Activated CD4-positive, alpha-beta T cell treated with anti-CD3 and anti-CD28 coated beads, Interleukin-2, amount 50 U/mL, for 1 hour (primary cell): ENCODE measurements around the gene FGD6.
"Not testable (repeated sequence)": the region's sequence is repeated elsewhere in the genome, so short reads cannot be mapped to it uniquely, and the experiment has no call there.

Experiments used
- DNase-seq: peaks from one replicate; pipeline ENCODE4 v3.0.0-alpha.2; 2020

Gene FGD6

DNA sequence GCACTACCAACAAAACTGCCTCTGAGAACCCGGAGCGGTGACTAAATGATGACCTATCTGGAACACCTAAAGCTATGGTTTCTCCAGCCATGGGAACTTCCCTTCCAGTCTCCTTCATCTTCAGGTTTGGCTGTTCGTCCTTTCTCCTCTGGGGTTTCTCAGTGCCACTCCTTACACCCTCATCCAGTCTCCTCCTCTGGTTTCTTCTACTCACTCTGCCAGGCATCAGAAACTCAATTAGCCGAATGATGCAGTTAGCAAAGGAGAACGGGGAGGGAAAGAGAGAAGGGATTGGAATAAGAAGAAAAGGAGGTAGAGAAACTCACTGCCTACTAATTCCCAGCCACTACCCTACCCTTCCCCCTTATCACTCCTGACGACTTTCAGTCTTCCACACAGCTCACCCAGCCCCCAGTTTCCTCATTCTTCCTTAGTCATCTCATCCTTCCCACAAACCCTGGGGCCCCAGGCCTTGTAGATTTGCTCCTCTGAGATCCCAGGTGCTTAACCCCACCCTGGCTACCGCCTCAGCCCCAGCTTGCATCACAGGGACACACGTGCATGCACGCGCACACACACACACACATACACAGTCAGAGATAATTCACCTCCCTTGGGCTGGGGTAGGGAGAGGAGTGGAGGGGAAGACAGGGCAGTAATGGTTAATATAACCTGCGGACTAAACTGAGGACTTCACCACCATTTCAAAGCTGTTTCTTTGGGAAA, 13.0 kb downstream of the FGD6 start:
- no peak for DNase-seq

GRCh38 chr12:95203487-95204030, 13.7 kb downstream of the FGD6 start:
- DNase-seq, result no peak

- DNase-seq, result no peak
Observed at GRCh38 chr12:95202691-95203486, 14.4 kb downstream of the FGD6 start.

GRCh38 chr12:95201056-95201670, 16.1 kb downstream of the FGD6 start:
- DNase-seq, result no peak

- no peak for DNase-seq
Observed at GRCh38 chr12:95200128-95200894, 17.0 kb downstream of the FGD6 start.

- DNase-seq, result no peak
Observed at GRCh38 chr12:95198914-95199313, 18.4 kb downstream of the FGD6 start.

GRCh38 chr12:95197636-95198035, 19.6 kb downstream of the FGD6 start:
- DNase-seq, result no peak

DNA sequence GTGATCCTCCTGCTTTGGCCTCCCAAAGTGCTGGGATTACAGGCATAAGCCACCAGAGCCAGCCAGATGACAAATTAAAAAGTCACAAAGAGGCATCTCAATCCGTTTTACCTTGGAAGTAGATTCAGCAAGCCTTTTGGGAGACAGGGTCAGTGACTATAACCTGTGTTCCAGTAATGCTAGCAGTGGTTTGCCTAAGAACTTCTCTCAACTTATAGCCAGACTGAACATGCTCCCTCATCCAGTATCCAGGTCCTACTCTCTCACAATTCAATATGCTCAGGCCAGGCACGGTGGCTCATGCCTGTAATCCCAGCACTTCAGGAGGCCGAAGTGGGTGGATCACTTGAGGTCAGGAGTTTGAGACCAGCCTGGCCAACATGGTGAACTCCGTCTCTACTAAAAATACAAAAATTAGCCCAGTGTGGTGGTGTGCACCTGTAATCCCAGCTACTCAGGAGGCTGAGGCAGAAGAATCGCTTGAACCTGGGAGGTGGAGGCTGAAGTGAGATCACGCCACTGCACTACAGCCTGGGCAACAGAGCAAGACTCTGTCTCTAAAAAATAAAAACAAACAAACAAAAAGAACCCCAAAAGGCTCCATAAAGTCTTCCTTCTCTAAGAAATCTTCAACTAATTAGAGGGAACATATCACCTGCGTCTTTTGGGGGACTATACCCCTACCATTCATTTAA, 20.2 kb downstream of the FGD6 start:
- DNase-seq, result not testable (repeated sequence)

- DNase-seq, result no peak
Observed at GRCh38 chr12:95195122-95195521, 22.1 kb downstream of the FGD6 start.

- no peak for DNase-seq
Observed at GRCh38 chr12:95193139-95193538, 24.1 kb downstream of the FGD6 start.

GRCh38 chr12:95192271-95192670, 25.0 kb downstream of the FGD6 start:
- DNase-seq, result no peak

DNA sequence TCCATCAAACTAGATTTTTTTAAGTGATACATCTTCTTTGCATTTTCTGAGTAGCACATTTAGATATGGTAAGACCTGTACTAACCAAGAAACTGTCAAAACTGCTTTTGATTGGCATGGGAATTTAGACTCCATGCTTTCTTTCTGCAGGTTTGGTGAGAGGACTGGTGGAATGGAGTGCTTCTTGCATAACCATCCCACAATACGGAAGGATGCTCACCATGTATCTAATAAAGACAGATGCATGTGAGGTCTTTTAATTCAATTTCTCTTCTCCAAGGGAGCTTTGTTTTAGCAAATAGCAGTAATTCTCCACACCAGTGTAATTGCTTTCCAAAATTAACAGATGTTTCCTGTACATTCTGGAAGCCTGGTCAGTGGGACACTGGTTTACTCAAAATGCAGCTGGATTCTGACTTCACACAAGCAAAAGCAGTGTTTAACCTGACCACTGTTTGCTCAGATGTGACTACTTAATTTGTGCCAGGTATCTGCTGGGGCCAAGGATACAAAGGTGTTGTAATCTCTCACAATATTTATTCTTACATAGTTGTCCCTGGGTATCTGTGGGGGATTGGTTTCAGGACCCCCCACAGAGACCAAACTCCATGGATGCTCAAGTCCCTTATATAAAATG, 26.1 kb downstream of the FGD6 start:
- no peak for DNase-seq

DNA sequence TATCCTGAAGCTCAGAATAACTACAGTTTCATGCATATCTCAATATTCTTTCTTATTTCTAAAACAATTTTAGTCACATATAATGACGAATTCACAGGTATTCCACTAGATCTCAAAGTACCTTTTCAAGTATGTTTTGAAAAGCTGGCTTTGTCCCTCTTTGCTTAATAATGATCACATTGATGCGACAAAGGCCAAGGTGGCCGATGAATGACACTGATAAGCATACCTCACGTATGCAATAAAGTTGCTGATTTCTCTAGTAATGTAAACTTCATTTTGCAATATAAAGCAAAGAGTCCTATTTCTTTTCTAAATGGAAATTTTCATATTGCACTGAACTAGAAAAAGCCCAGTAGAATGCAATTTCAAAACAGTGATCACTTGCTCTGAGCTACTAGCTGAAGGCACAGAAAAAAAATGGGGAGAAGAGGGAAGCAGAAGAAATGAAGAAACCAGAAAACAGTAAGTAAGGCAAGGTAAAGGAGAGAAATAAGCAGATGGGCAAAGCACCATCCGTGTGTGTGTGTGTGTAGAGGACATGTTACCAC, 29.3 kb downstream of the FGD6 start:
- DNase-seq, result no peak

DNA sequence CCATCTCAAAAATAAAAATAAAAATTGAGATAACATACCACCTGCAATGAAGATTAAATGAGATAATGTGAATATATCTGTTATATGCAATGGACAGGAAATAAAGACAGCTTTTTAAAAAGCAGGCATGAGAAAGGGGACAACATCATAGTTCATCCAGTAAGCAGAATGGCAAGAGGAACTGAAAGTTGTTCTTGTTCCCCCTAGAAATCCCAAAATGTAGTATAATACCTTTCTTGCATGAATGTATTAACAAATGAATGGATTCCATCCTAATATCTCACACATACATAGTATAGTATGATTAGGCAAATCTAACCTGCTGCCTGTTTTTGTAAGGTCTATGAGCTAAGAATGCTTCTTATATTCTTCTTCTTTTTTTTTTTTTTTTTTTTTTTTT, 31.4 kb downstream of the FGD6 start:
- DNase-seq, result no peak

DNA sequence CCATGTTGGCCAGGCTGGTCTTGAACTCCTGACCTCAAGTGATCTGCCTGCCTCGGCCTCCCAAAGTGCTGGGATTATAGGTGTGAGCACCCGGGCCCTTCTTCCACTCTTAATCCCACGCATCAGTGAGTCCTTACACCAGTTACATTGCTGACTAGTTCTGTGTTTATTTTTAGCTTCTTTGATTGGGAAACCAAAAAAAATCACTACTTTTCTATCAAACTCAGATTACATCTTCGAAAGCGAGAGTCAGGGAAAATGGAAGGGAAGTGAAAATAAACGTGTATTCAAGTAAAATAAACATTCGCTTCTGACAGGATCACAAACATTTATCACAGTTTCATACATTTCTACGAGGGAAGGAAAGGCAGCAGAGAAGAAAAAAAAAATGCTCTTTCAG, 32.2 kb downstream of the FGD6 start:
- DNase-seq, result no peak

DNA sequence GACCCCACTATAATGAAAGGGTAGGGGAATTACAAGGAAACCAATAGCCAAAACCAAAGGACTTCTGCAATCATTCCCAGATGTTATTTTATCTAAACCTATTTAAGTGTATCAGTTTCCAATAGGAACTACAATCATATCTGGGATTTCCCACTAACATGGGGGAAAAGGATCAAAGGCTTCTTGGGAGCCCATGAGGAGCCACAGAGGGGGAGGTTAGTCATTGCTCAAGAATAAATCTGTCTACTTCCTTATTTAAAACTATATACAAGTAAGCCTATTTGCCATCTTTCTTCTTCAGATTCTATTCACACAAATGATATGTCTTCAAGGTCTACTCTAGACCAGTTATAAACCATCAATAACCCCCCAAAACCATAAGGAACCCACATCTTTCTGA, 33.1 kb downstream of the FGD6 start:
- no peak for DNase-seq

DNA sequence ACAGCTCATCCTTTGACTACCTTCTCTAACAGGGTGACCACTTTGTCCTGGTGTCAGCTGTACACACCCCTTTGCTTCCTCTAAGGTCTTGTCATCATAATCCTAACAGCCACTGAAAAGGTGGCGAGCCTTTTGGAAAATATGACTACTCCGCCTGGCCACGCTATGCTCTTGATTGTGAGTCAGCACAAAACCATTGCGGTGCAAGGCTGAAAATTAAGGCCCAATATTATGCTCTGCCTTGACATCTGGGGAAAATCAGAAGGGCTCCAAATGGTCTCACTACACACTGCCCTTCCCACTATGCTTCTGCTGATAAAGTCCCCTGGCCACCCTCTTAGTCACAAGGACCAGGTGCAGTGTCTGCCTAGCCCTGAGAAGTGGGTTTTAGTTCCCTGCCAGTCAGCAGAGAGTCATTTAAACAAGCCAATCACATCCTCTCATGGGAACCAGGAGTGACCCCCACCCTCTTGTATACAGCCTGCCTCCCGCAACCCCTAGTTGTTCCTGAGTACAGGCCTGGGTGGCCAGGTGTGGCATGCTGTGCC, 34.3 kb downstream of the FGD6 start:
- no peak for DNase-seq

- no peak for DNase-seq
Observed at GRCh38 chr12:95181103-95181502, 36.2 kb downstream of the FGD6 start.

- DNase-seq, result no peak
Observed at GRCh38 chr12:95179011-95179410, 38.3 kb downstream of the FGD6 start.

- DNase-seq, result no peak
Observed at GRCh38 chr12:95178136-95178535, 39.1 kb downstream of the FGD6 start.

DNA sequence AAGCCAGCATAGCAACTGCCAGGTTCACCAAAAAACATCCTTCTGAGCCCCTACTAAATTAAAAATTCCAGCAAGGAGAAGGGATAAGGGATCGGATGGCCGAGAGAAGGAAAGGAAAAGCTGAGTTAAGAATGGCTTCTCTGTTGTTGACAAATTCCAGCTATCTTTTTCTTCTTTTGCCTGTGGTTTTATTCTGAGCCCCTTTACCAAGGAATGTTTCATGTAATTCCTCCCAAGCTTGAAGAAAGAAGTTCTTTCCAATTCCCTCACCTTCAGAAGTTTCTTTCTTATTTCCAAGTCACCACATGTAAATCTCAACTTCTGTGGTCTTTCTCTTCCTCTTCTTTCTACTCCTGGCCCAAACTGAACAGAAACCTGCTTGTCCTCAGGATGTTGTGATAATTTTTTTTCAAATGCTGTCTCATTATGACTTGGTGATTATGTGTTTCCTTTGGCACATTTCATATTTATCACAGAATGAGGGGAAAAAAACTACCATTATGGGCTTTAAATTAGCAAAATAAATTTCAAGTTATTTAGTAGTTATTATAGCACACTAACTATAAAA, 40.0 kb downstream of the FGD6 start:
- DNase-seq, result no peak
